Uterus (tissue), 4 donors: ENCODE data around the gene ARL2. TPM values are rescaled to one million over a fixed set of nuclear protein-coding genes. Genes with fewer than 3 reads are reported as not detected.
"Not testable (repeated sequence)": the region's sequence is repeated elsewhere in the genome, so short reads cannot be mapped to it uniquely, and the experiment has no call there.

Experiments used
- DNase-seq, 2 donors: peaks; one replicate each; pipeline ENCODE4 v3.0.0-alpha.2; 2019 to 2020
- H3K27ac ChIP-seq, 2 donors: fragments of 200-600 bp; sonication (generic); 1 replicate in 1 of 2; 2 replicates in 1 of 2; pipeline ENCODE4 v1.5.1; 2016 to 2018
- H3K27me3 ChIP-seq, 2 donors: fragments of 200-600 bp; sonication (generic); one replicate each; pipeline ENCODE4 v1.5.1; 2018 to 2019; ENCODE audit warnings: control low read depth in 1 of 2
- H3K36me3 ChIP-seq, 2 donors: fragments of 200-600 bp; sonication (generic); one replicate each; pipeline ENCODE4 v1.5.1; 2019; ENCODE audit warnings: control low read depth in 1 of 2
- H3K4me1 ChIP-seq, 2 donors: fragments of 200-600 bp; sonication (generic); one replicate each; pipeline ENCODE4 v1.5.1; 2018 to 2019; ENCODE audit warnings: control low read depth in 1 of 2
- H3K4me3 ChIP-seq, 2 donors: fragments of 200-600 bp; sonication (generic); 1 replicate in 1 of 2; 2 replicates in 1 of 2; pipeline ENCODE4 v1.5.1; 2018 to 2019; ENCODE audit warnings: mild to moderate bottlenecking in 1 of 2
- H3K9me3 ChIP-seq, 2 donors: fragments of 200-600 bp; sonication (generic); one replicate each; pipeline ENCODE4 v1.5.1; 2019; ENCODE audit warnings: control low read depth in 1 of 2
- POLR2A ChIP-seq, 2 donors: fragments of 450-650 bp; IDR thresholded peaks; one replicate each; pipeline ENCODE4 v1.6.1; 2016; ENCODE audit warnings: antibody characterized with exemption in 2 of 2, mild to moderate bottlenecking in 1 of 2, moderate library complexity in 1 of 2
- intact Hi-C: fragments of 100-400 bp; cut with DNase I; formaldehyde crosslinking; loops from one replicate; pipeline ENCODE4 v1.15.1; 2023; ENCODE audit warnings: low total_unique reads
- total RNA-seq, 4 donors: library from RNA; depleted of rRNA in 3 of 4; stranded (reverse); fragments of >200 nt in 3 of 4; gene quantifications; one replicate each; pipeline versions ENCODE4 v1.1.0 to v1.2.4, GENCODE V29; 2014 to 2023
- TF ChIP-seq, protein P1 (sequence below), 4 experiments: fragments of 200-600 bp in 2 of 4; fragments of 450-650 bp in 2 of 4; sonication (generic) in 2 of 4; IDR thresholded peaks; one replicate each; pipeline ENCODE4 v1.5.1; 2016 to 2019; ENCODE audit warnings: antibody characterized with exemption in 4 of 4, mild to moderate bottlenecking in 2 of 4, moderate library complexity in 1 of 4
- donor health status: DM: yes; HTN: yes; CAD: no.

The ARL2 gene
- total RNA-seq, 4 donors from 2014 or later: 63.5 to 120 (median 93.8) TPM

- no peaks in the 10 kb centered on the region for H3K9me3 ChIP-seq
- H3K27ac ChIP-seq: no peak within 1 kb of the TSS
- H3K4me1 ChIP-seq: peaks cover 0 to 6% of the 10 kb centered on the region in 2 donors
- peak within 1 kb of the TSS; percentile 4 to 21 for H3K4me3 ChIP-seq
- intact Hi-C loops: no loop called here
- H3K36me3 ChIP-seq: no peaks in the 10 kb centered on the region
- H3K27me3 ChIP-seq: peaks cover 0 to 3% of the 10 kb centered on the region in 2 donors
- DNase-seq: peak; percentile 61 to 72
- TF ChIP-seq, protein P1, sequence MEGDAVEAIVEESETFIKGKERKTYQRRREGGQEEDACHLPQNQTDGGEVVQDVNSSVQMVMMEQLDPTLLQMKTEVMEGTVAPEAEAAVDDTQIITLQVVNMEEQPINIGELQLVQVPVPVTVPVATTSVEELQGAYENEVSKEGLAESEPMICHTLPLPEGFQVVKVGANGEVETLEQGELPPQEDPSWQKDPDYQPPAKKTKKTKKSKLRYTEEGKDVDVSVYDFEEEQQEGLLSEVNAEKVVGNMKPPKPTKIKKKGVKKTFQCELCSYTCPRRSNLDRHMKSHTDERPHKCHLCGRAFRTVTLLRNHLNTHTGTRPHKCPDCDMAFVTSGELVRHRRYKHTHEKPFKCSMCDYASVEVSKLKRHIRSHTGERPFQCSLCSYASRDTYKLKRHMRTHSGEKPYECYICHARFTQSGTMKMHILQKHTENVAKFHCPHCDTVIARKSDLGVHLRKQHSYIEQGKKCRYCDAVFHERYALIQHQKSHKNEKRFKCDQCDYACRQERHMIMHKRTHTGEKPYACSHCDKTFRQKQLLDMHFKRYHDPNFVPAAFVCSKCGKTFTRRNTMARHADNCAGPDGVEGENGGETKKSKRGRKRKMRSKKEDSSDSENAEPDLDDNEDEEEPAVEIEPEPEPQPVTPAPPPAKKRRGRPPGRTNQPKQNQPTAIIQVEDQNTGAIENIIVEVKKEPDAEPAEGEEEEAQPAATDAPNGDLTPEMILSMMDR (IDR thresholded peaks at IDR 0.05): no peak
- no peak for TF ChIP-seq POLR2A (IDR thresholded peaks at IDR 0.05)
Observed at GRCh38 chr11:64971421-64972233, 42.3 kb upstream of the ARL2 start, which contains the start of gene MAJIN. Gene MAJIN (minus strand): TSS chr11:64972108. CDS start chr11:64959405, 12,703 bp downstream.

DNA sequence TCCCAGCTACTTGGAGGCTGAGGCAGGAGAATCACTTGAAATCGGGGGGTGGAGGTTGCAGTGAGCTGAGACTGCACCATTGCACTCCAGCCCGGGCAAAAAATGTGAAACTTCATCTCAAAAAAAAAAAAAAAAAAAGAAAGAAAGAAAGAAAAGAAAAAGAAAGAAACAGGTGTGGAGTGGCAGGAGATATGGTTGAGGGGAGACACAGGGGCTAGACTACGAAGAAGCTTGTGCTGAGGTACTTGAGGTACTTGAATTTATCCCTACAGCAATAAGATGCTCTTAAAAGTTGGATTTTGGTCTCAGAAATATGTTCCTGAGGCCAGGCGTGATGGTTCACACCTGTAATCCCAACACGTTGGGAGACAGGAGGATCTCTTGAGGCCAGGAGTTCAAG is 39.8 kb upstream of the ARL2 start:
- no peak overlapping the region for H3K4me3 ChIP-seq
- intact Hi-C loops: no loop called here
- TF ChIP-seq POLR2A (IDR thresholded peaks at IDR 0.05): no peak
- TF ChIP-seq, protein P1 (IDR thresholded peaks at IDR 0.05): no peak
- H3K36me3 ChIP-seq: no peaks in the 10 kb centered on the region
- peaks cover 0 to 6% of the 10 kb centered on the region in 2 donors for H3K4me1 ChIP-seq
- H3K27me3 ChIP-seq: peaks cover 0 to 3% of the 10 kb centered on the region in 2 donors
- H3K27ac ChIP-seq: no peak overlapping the region
- DNase-seq: no peak
- no peaks in the 10 kb centered on the region for H3K9me3 ChIP-seq

DNA sequence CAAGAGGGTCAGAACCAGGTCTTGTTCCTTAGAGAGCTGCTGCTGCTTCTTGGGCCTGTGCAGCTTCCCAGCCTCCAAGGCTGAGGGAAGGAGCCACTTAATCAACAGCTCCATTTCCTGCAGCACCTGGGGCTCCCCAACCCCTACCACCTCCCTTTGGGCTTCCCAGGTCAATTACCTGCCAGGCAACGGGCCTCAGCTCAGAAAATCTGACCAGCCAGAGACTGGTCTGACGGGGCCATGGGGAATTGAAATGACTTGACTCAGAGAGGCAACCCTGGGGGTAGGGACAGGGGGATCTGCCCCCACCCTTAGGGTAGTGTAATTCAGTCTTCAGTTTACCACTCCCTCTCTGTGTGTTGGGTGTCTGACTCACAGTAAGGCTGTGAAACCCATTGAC is 37.3 kb upstream of the ARL2 start:
- H3K27me3 ChIP-seq: peaks cover 0 to 3% of the 10 kb centered on the region in 2 donors
- TF ChIP-seq, protein P1 (IDR thresholded peaks at IDR 0.05): no peak
- no peak for TF ChIP-seq POLR2A (IDR thresholded peaks at IDR 0.05)
- DNase-seq: no peak
- H3K36me3 ChIP-seq: no peaks in the 10 kb centered on the region
- no peak overlapping the region for H3K27ac ChIP-seq
- intact Hi-C loops: loop anchor here (1.0 kb wide), 1 partner anchor 21 kb away; no protein-coding TSS in a partner anchor
- no peaks in the 10 kb centered on the region for H3K9me3 ChIP-seq
- no peak overlapping the region for H3K4me3 ChIP-seq
- H3K4me1 ChIP-seq: peaks cover 0 to 3% of the 10 kb centered on the region in 2 donors

- intact Hi-C loops, H3K9me3 ChIP-seq, H3K4me1 ChIP-seq, H3K27ac ChIP-seq, H3K27me3 ChIP-seq, H3K36me3 ChIP-seq, H3K4me3 ChIP-seq, DNase-seq: not testable (repeated sequence)
Observed at GRCh38 chr11:64983339-64983738, 30.6 kb upstream of the ARL2 start.

- intact Hi-C loops: no loop called here
- no peak for DNase-seq
- Histone ChIP-seq H3K9me3 (no peaks in the 10 kb centered on the region), H3K4me1 (no peaks in the 10 kb centered on the region), H3K4me3 (no peak overlapping the region), H3K27ac (no peak overlapping the region), H3K36me3 (no peaks in the 10 kb centered on the region), H3K27me3 (no peaks in the 10 kb centered on the region)
- TF ChIP-seq, protein P1 (IDR thresholded peaks at IDR 0.05): no peak
- TF ChIP-seq POLR2A (IDR thresholded peaks at IDR 0.05): no peak
Observed at GRCh38 chr11:64987998-64988854, 25.7 kb upstream of the ARL2 start.
